GM23338 (cell line): ENCODE data around the gene HOXA2. TPM values are rescaled to one million over a fixed set of nuclear protein-coding genes. Genes with fewer than 3 reads are reported as not detected.

Experiments used
- ATAC-seq: fragments of 200-7000 bp; cut with Tn5 transposase; 3 replicates; pipeline ENCODE4 v1.9.1; 2020
- DNase-seq: peaks from one replicate; pipeline ENCODE4 v3.0.0-alpha.2; 2015; ENCODE audit warnings: low spot score
- H2AFZ ChIP-seq: fragments of 200-600 bp; sonication (generic); 2 replicates; pipeline ENCODE4 v1.8.0; 2016; ENCODE audit warnings: antibody characterized with exemption, mild to moderate bottlenecking, moderate library complexity
- H3F3A ChIP-seq: fragments of 200-600 bp; sonication (generic); replicated peaks from 2 replicates; pipeline ENCODE4 v1.8.0; 2017; ENCODE audit warnings: antibody characterized with exemption, mixed run types, low read depth
- H3K27ac ChIP-seq: fragments of 200-600 bp; sonication (generic); 2 replicates; pipeline ENCODE4 v1.6.1; 2016; ENCODE audit warnings: low read depth
- H3K27me3 ChIP-seq: fragments of 200-600 bp; sonication (generic); 2 replicates; pipeline ENCODE4 v1.8.0; 2016; ENCODE audit warnings: mild to moderate bottlenecking, mixed run types, moderate library complexity; ENCODE audit not compliant: insufficient read depth
- H3K36me3 ChIP-seq: fragments of 200-600 bp; sonication (generic); 2 replicates; pipeline ENCODE4 v1.8.0; 2016; ENCODE audit warnings: mild to moderate bottlenecking; ENCODE audit not compliant: insufficient read depth
- H3K4me1 ChIP-seq: fragments of 200-600 bp; sonication (generic); 2 replicates; pipeline ENCODE4 v1.8.0; 2016; ENCODE audit warnings: mild to moderate bottlenecking, moderate library complexity; ENCODE audit not compliant: insufficient read depth
- H3K4me2 ChIP-seq: fragments of 200-600 bp; sonication (generic); 2 replicates; pipeline ENCODE4 v1.7.1; 2017; ENCODE audit warnings: mixed run types
- H3K4me3 ChIP-seq: fragments of 200-600 bp; sonication (generic); 2 replicates; pipeline ENCODE4 v1.6.1; 2016; ENCODE audit warnings: mixed run types
- H3K79me2 ChIP-seq: fragments of 200-600 bp; sonication (generic); replicated peaks from 2 replicates; pipeline ENCODE4 v1.8.0; 2017; ENCODE audit warnings: mild to moderate bottlenecking; ENCODE audit not compliant: insufficient read depth
- H3K9me2 ChIP-seq: fragments of 200-600 bp; sonication (generic); 2 replicates; pipeline ENCODE4 v1.8.0; 2017; ENCODE audit not compliant: insufficient read depth
- H4K20me1 ChIP-seq: fragments of 200-600 bp; sonication (generic); replicated peaks from 2 replicates; pipeline ENCODE4 v1.8.0; 2017; ENCODE audit warnings: mild to moderate bottlenecking; ENCODE audit not compliant: insufficient read depth
- H3K27ac Mint-ChIP-seq: 2 replicates; pipeline ENCODE4 v1.8.0; 2020; ENCODE audit warnings: inconsistent platforms, mild to moderate bottlenecking, moderate library complexity, mixed read lengths
- H3K27me3 Mint-ChIP-seq: 3 replicates; pipeline ENCODE4 v1.8.0; 2022; ENCODE audit warnings: low read depth, mild to moderate bottlenecking, moderate library complexity, mixed read lengths, inconsistent platforms; ENCODE audit not compliant: insufficient read depth, poor library complexity
- H3K36me3 Mint-ChIP-seq: 3 replicates; pipeline ENCODE4 v1.8.0; 2021; ENCODE audit warnings: low read depth, mild to moderate bottlenecking, inconsistent platforms, moderate library complexity, mixed read lengths
- H3K4me1 Mint-ChIP-seq: 3 replicates; pipeline ENCODE4 v1.8.0; 2020; ENCODE audit warnings: mild to moderate bottlenecking, inconsistent platforms, mixed read lengths
- H3K4me3 Mint-ChIP-seq: 3 replicates; pipeline ENCODE4 v1.8.0; 2021; ENCODE audit warnings: moderate library complexity, mild to moderate bottlenecking, inconsistent platforms, mixed read lengths
- H3K9me3 Mint-ChIP-seq: 3 replicates; pipeline ENCODE4 v1.8.0; 2020; ENCODE audit warnings: moderate library complexity, mild to moderate bottlenecking, inconsistent platforms, mixed read lengths
- CREB1 ChIP-seq: fragments of 250-450 bp; sonication (Bioruptor Pico); IDR thresholded peaks from 2 replicates; pipeline ENCODE4 v1.5.0; 2020; ENCODE audit warnings: low read depth, mild to moderate bottlenecking, moderate library complexity
- CTCF ChIP-seq, 2 experiments: fragments of 200-600 bp in 1 of 2; sonication (generic) in 1 of 2; conservative IDR thresholded peaks; 2 replicates each; pipeline versions ENCODE4 v1.5.1 to v1.6.1; 2016 to 2017; ENCODE audit warnings: antibody characterized with exemption in 2 of 2, low read depth in 2 of 2, mild to moderate bottlenecking in 2 of 2, moderate library complexity in 1 of 2
- ETS1 ChIP-seq: IDR thresholded peaks from 2 replicates; pipeline ENCODE4 v1.6.1; 2016; ENCODE audit warnings: antibody characterized with exemption
- EZH2 ChIP-seq: fragments of 200-600 bp; sonication (generic); IDR thresholded peaks from one replicate; pipeline ENCODE4 v1.8.0; 2017; ENCODE audit warnings: antibody characterized with exemption, mild to moderate bottlenecking, low read depth; ENCODE audit not compliant: unreplicated experiment
- EZH2phosphoT487 ChIP-seq: fragments of 200-600 bp; sonication (generic); IDR thresholded peaks from one replicate; pipeline ENCODE4 v1.8.1; 2018; ENCODE audit warnings: antibody characterized with exemption; ENCODE audit not compliant: unreplicated experiment
- JUNB ChIP-seq: IDR thresholded peaks from one replicate; pipeline ENCODE4 v1.6.1; 2016; ENCODE audit warnings: antibody characterized with exemption; ENCODE audit not compliant: unreplicated experiment
- NANOG ChIP-seq: IDR thresholded peaks from 2 replicates; pipeline ENCODE4 v1.6.1; 2016; ENCODE audit warnings: antibody characterized with exemption, borderline replicate concordance
- POLR2AphosphoS5 ChIP-seq: IDR thresholded peaks from 2 replicates; pipeline ENCODE4 v1.6.1; 2016; ENCODE audit warnings: antibody characterized with exemption, low read depth
- REST ChIP-seq: IDR thresholded peaks from one replicate; pipeline ENCODE4 v1.6.1; 2018; ENCODE audit warnings: antibody characterized with exemption; ENCODE audit not compliant: unreplicated experiment
- STAT1 ChIP-seq: IDR thresholded peaks from one replicate; pipeline ENCODE4 v1.6.1; 2016; ENCODE audit warnings: antibody characterized with exemption; ENCODE audit not compliant: unreplicated experiment
- ZNF114 ChIP-seq: fragments of 250-450 bp; sonication (Bioruptor Pico); IDR thresholded peaks from 2 replicates; pipeline ENCODE4 v1.5.0; 2020; ENCODE audit warnings: mild to moderate bottlenecking, moderate library complexity
- ZNF331 ChIP-seq: fragments of 250-450 bp; sonication (Bioruptor Pico); IDR thresholded peaks from 2 replicates; pipeline ENCODE4 v1.5.0; 2020; ENCODE audit warnings: low read depth, mild to moderate bottlenecking, moderate library complexity
- ZNF462 ChIP-seq: fragments of 250-450 bp; sonication (Bioruptor Pico); IDR thresholded peaks from 2 replicates; pipeline ENCODE4 v1.5.0; 2020; ENCODE audit warnings: mild to moderate bottlenecking, moderate library complexity
- polyA plus RNA-seq: library from polyadenylated mRNA; unstranded; fragments of >200 nt; fragmentation: Nextera tagmentation; extraction: Ambion mirVana; gene quantifications from 2 replicates; pipeline ENCODE4 v1.2.1, GENCODE V29; 2016
- total RNA-seq: library from RNA; depleted of rRNA; stranded (reverse); fragments of >200 nt; shearing (Covaris generic); gene quantifications from 2 replicates; pipeline ENCODE4 v1.2.3, GENCODE V29; 2014

HOXA2 gene
- total and polyA plus RNA-seq, 2 experiments from 2014 or later: not detected

GRCh38 chr7:27068259-27068658, 34.2 kb downstream of the HOXA2 start:
- ATAC-seq (no peak), DNase-seq (no peak)
- H3K36me3 Mint-ChIP-seq: no peaks in the 10 kb centered on the region
- H3K27ac ChIP-seq: no peak overlapping the region
- H3K9me3 Mint-ChIP-seq: no peaks in the 10 kb centered on the region
- no peaks in the 10 kb centered on the region for H3K4me1 Mint-ChIP-seq
- no peak for TF ChIP-seq ZNF331
- TF ChIP-seq EZH2: no peak
- no peak for TF ChIP-seq ZNF462 (CRISPR knock-in tag)
- no peak for TF ChIP-seq CTCF (conservative IDR thresholded peaks at IDR 0.05; ENCODE audit: low read depth in 2 of 2)
- no peak for TF ChIP-seq JUNB
- TF ChIP-seq POLR2AphosphoS5: no peak
- TF ChIP-seq NANOG: no peak
- TF ChIP-seq STAT1: no peak
- TF ChIP-seq CREB1 (CRISPR knock-in tag): no peak
- TF ChIP-seq ETS1: no peak
- no peak for TF ChIP-seq EZH2phosphoT487
- TF ChIP-seq REST: no peak
- no peak for TF ChIP-seq ZNF114 (CRISPR knock-in tag)
- H3K27me3 Mint-ChIP-seq: peaks cover 1% of the 10 kb centered on the region
- H3K4me2 ChIP-seq: no peak overlapping the region
- H2AFZ ChIP-seq: no peak overlapping the region
- no peaks in the 10 kb centered on the region for H3K4me1 ChIP-seq
- H3K9me2 ChIP-seq: no peaks in the 10 kb centered on the region
- H3K79me2 ChIP-seq: no peaks in the 10 kb centered on the region
- no peaks in the 10 kb centered on the region for H3K36me3 ChIP-seq
- H3F3A ChIP-seq: no peaks in the 10 kb centered on the region
- no peak overlapping the region for H3K4me3 ChIP-seq
- H3K27me3 ChIP-seq: no peaks in the 10 kb centered on the region
- no peak overlapping the region for H3K27ac Mint-ChIP-seq
- no peak overlapping the region for H3K4me3 Mint-ChIP-seq
- H4K20me1 ChIP-seq: no peaks in the 10 kb centered on the region
